ENCODE data around the gene TRAF7.
"Not testable (repeated sequence)": the region's sequence is repeated elsewhere in the genome, so short reads cannot be mapped to it uniquely, and the experiment has no call there.

Gene TRAF7

GRCh38 chr16:2111412-2112335 is 43.9 kb upstream of the TRAF7 start:
- not testable (repeated sequence) for H3K4me1 ChIP-seq (ENCODE audit: control insufficient read depth in 1 of 2, insufficient read depth in 2 of 2, low read length in 2 of 2); H3K9me3 ChIP-seq (ENCODE audit: control insufficient read depth in 1 of 2, low read length in 2 of 2); H3K27ac ChIP-seq (ENCODE audit: low read depth, low read length); H3K9ac ChIP-seq (ENCODE audit: low read depth in 1 of 2, low read length in 2 of 2); H3K27me3 ChIP-seq (ENCODE audit: control insufficient read depth in 1 of 2, insufficient read depth in 2 of 2, low read length in 2 of 2); H3K4me3 ChIP-seq (ENCODE audit: low read depth in 1 of 2, low read length in 2 of 2)
- peaks cover 0 to 25% of the 10 kb centered on the region in 2 donors for H3K36me3 ChIP-seq (ENCODE audit: control insufficient read depth in 1 of 2, insufficient read depth in 2 of 2, low read length in 2 of 2)

GRCh38 chr16:2112539-2113106 is 43.0 kb upstream of the TRAF7 start:
- not testable (repeated sequence) for H3K9me3 ChIP-seq (ENCODE audit: control insufficient read depth in 1 of 2, low read length in 2 of 2); H3K4me1 ChIP-seq (ENCODE audit: control insufficient read depth in 1 of 2, insufficient read depth in 2 of 2, low read length in 2 of 2); H3K27me3 ChIP-seq (ENCODE audit: control insufficient read depth in 1 of 2, insufficient read depth in 2 of 2, low read length in 2 of 2); H3K9ac ChIP-seq (ENCODE audit: low read depth in 1 of 2, low read length in 2 of 2); H3K27ac ChIP-seq (ENCODE audit: low read depth, low read length); H3K4me3 ChIP-seq (ENCODE audit: low read depth in 1 of 2, low read length in 2 of 2)
- H3K36me3 ChIP-seq (ENCODE audit: control insufficient read depth in 1 of 2, insufficient read depth in 2 of 2, low read length in 2 of 2): peaks cover 0 to 23% of the 10 kb centered on the region in 2 donors

- H3K4me3 ChIP-seq (ENCODE audit: low read depth in 1 of 2, low read length in 2 of 2); H3K9ac ChIP-seq (ENCODE audit: low read depth in 1 of 2, low read length in 2 of 2); H3K9me3 ChIP-seq (ENCODE audit: control insufficient read depth in 1 of 2, low read length in 2 of 2); H3K27ac ChIP-seq (ENCODE audit: low read depth, low read length); H3K27me3 ChIP-seq (ENCODE audit: control insufficient read depth in 1 of 2, insufficient read depth in 2 of 2, low read length in 2 of 2); H3K4me1 ChIP-seq (ENCODE audit: control insufficient read depth in 1 of 2, insufficient read depth in 2 of 2, low read length in 2 of 2): not testable (repeated sequence)
- H3K36me3 ChIP-seq (ENCODE audit: control insufficient read depth in 1 of 2, insufficient read depth in 2 of 2, low read length in 2 of 2): peaks cover 0 to 12% of the 10 kb centered on the region in 2 donors
These were observed 41.4 kb upstream of the TRAF7 start for GRCh38 chr16:2114225-2114624.

GRCh38 chr16:2114885-2115590 is 40.5 kb upstream of the TRAF7 start:
- not testable (repeated sequence) for H3K9me3 ChIP-seq (ENCODE audit: control insufficient read depth in 1 of 2, low read length in 2 of 2); H3K4me1 ChIP-seq (ENCODE audit: control insufficient read depth in 1 of 2, insufficient read depth in 2 of 2, low read length in 2 of 2); H3K9ac ChIP-seq (ENCODE audit: low read depth in 1 of 2, low read length in 2 of 2); H3K4me3 ChIP-seq (ENCODE audit: low read depth in 1 of 2, low read length in 2 of 2); H3K36me3 ChIP-seq (ENCODE audit: control insufficient read depth in 1 of 2, insufficient read depth in 2 of 2, low read length in 2 of 2); H3K27me3 ChIP-seq (ENCODE audit: control insufficient read depth in 1 of 2, insufficient read depth in 2 of 2, low read length in 2 of 2); H3K27ac ChIP-seq (ENCODE audit: low read depth, low read length)

- no peaks in the 10 kb centered on the region for H3K9me3 ChIP-seq (ENCODE audit: control insufficient read depth in 1 of 2, low read length in 2 of 2)
- no peak overlapping the region for H3K4me3 ChIP-seq (ENCODE audit: low read depth in 1 of 2, low read length in 2 of 2)
- no peak overlapping the region for H3K27ac ChIP-seq (ENCODE audit: low read depth, low read length)
- no peaks in the 10 kb centered on the region for H3K27me3 ChIP-seq (ENCODE audit: control insufficient read depth in 1 of 2, insufficient read depth in 2 of 2, low read length in 2 of 2)
- no peaks in the 10 kb centered on the region for H3K4me1 ChIP-seq (ENCODE audit: control insufficient read depth in 1 of 2, insufficient read depth in 2 of 2, low read length in 2 of 2)
- H3K9ac ChIP-seq (ENCODE audit: low read depth in 1 of 2, low read length in 2 of 2): no peak overlapping the region
- H3K36me3 ChIP-seq (ENCODE audit: control insufficient read depth in 1 of 2, insufficient read depth in 2 of 2, low read length in 2 of 2): peaks cover 0 to 5% of the 10 kb centered on the region in 2 donors
These were observed 40.0 kb upstream of the TRAF7 start for GRCh38 chr16:2115591-2115973.

GRCh38 chr16:2116428-2116827 is 39.2 kb upstream of the TRAF7 start:
- not testable (repeated sequence) for H3K27ac ChIP-seq (ENCODE audit: low read depth, low read length); H3K4me3 ChIP-seq (ENCODE audit: low read depth in 1 of 2, low read length in 2 of 2); H3K27me3 ChIP-seq (ENCODE audit: control insufficient read depth in 1 of 2, insufficient read depth in 2 of 2, low read length in 2 of 2); H3K4me1 ChIP-seq (ENCODE audit: control insufficient read depth in 1 of 2, insufficient read depth in 2 of 2, low read length in 2 of 2); H3K9me3 ChIP-seq (ENCODE audit: control insufficient read depth in 1 of 2, low read length in 2 of 2); H3K36me3 ChIP-seq (ENCODE audit: control insufficient read depth in 1 of 2, insufficient read depth in 2 of 2, low read length in 2 of 2); H3K9ac ChIP-seq (ENCODE audit: low read depth in 1 of 2, low read length in 2 of 2)

- H3K36me3 ChIP-seq (ENCODE audit: control insufficient read depth in 1 of 2, insufficient read depth in 2 of 2, low read length in 2 of 2); H3K27me3 ChIP-seq (ENCODE audit: control insufficient read depth in 1 of 2, insufficient read depth in 2 of 2, low read length in 2 of 2); H3K9ac ChIP-seq (ENCODE audit: low read depth in 1 of 2, low read length in 2 of 2); H3K4me1 ChIP-seq (ENCODE audit: control insufficient read depth in 1 of 2, insufficient read depth in 2 of 2, low read length in 2 of 2); H3K9me3 ChIP-seq (ENCODE audit: control insufficient read depth in 1 of 2, low read length in 2 of 2); H3K27ac ChIP-seq (ENCODE audit: low read depth, low read length); H3K4me3 ChIP-seq (ENCODE audit: low read depth in 1 of 2, low read length in 2 of 2): not testable (repeated sequence)
These were observed 38.2 kb upstream of the TRAF7 start for GRCh38 chr16:2117341-2117740.

GRCh38 chr16:2117960-2118722 is 37.4 kb upstream of the TRAF7 start:
- not testable (repeated sequence) for H3K4me3 ChIP-seq (ENCODE audit: low read depth in 1 of 2, low read length in 2 of 2); H3K4me1 ChIP-seq (ENCODE audit: control insufficient read depth in 1 of 2, insufficient read depth in 2 of 2, low read length in 2 of 2); H3K9ac ChIP-seq (ENCODE audit: low read depth in 1 of 2, low read length in 2 of 2); H3K9me3 ChIP-seq (ENCODE audit: control insufficient read depth in 1 of 2, low read length in 2 of 2); H3K36me3 ChIP-seq (ENCODE audit: control insufficient read depth in 1 of 2, insufficient read depth in 2 of 2, low read length in 2 of 2); H3K27me3 ChIP-seq (ENCODE audit: control insufficient read depth in 1 of 2, insufficient read depth in 2 of 2, low read length in 2 of 2); H3K27ac ChIP-seq (ENCODE audit: low read depth, low read length)

- H3K27me3 ChIP-seq (ENCODE audit: control insufficient read depth in 1 of 2, insufficient read depth in 2 of 2, low read length in 2 of 2); H3K36me3 ChIP-seq (ENCODE audit: control insufficient read depth in 1 of 2, insufficient read depth in 2 of 2, low read length in 2 of 2); H3K4me3 ChIP-seq (ENCODE audit: low read depth in 1 of 2, low read length in 2 of 2); H3K27ac ChIP-seq (ENCODE audit: low read depth, low read length); H3K4me1 ChIP-seq (ENCODE audit: control insufficient read depth in 1 of 2, insufficient read depth in 2 of 2, low read length in 2 of 2); H3K9me3 ChIP-seq (ENCODE audit: control insufficient read depth in 1 of 2, low read length in 2 of 2); H3K9ac ChIP-seq (ENCODE audit: low read depth in 1 of 2, low read length in 2 of 2): not testable (repeated sequence)
These were observed 34.3 kb upstream of the TRAF7 start for GRCh38 chr16:2121325-2121724.

GRCh38 chr16:2121853-2122252 is 33.7 kb upstream of the TRAF7 start:
- no peak overlapping the region for H3K27ac ChIP-seq (ENCODE audit: low read depth, low read length)
- H3K27me3 ChIP-seq (ENCODE audit: control insufficient read depth in 1 of 2, insufficient read depth in 2 of 2, low read length in 2 of 2): no peaks in the 10 kb centered on the region
- peaks cover 0 to 6% of the 10 kb centered on the region in 2 donors for H3K4me1 ChIP-seq (ENCODE audit: control insufficient read depth in 1 of 2, insufficient read depth in 2 of 2, low read length in 2 of 2)
- H3K9ac ChIP-seq (ENCODE audit: low read depth in 1 of 2, low read length in 2 of 2): no peak overlapping the region
- H3K36me3 ChIP-seq (ENCODE audit: control insufficient read depth in 1 of 2, insufficient read depth in 2 of 2, low read length in 2 of 2): no peaks in the 10 kb centered on the region
- H3K4me3 ChIP-seq (ENCODE audit: low read depth in 1 of 2, low read length in 2 of 2): no peak overlapping the region
- no peaks in the 10 kb centered on the region for H3K9me3 ChIP-seq (ENCODE audit: control insufficient read depth in 1 of 2, low read length in 2 of 2)

Measured in duodenal mucosa (tissue), 2 donors.